OCI-LY7 (cell line): ENCODE results near the gene TSHZ2. TPM values are rescaled to one million over a fixed set of nuclear protein-coding genes. Genes with fewer than 3 reads are reported as not detected.
A peak's percentile ranks its signal among the peaks of the same experiment; 100 is the strongest.

Experiments
- BruUV-seq: library from RNA; stranded (reverse); fragments of 400-500 nt; replicated peaks from 2 replicates; lab custom pipeline; 2021; lab: Mats Ljungman, UMichigan
- CTCF ChIA-PET: fragments of 300-600 bp; sonication (Branson Sonifier 250); formaldehyde crosslinking; loops from one replicate; lab custom pipeline; 2022; ENCODE audit warnings: antibody characterized with exemption; ENCODE audit not compliant: unreplicated experiment; lab: Charles Lee
- POLR2A ChIA-PET: fragments of 300-600 bp; sonication (Branson Sonifier 250); formaldehyde crosslinking; loops from one replicate; lab custom pipeline; 2022; ENCODE audit warnings: antibody characterized with exemption; lab: Charles Lee
- DNase-seq: peaks from one replicate; pipeline ENCODE4 v3.0.0-alpha.2; 2015; ENCODE audit warnings: low spot score
- H2AFZ ChIP-seq: fragments of 200-600 bp; sonication (generic), shearing (Covaris generic); 2 replicates; pipeline ENCODE4 v1.6.1; 2014; ENCODE audit warnings: mild to moderate bottlenecking, antibody characterized with exemption, low read length, moderate library complexity
- H3K27ac ChIP-seq: fragments of 200-600 bp; sonication (generic); 2 replicates; pipeline ENCODE4 v1.5.1; 2014; ENCODE audit warnings: mixed run types, low read depth, mild to moderate bottlenecking, moderate library complexity, low read length, inconsistent platforms; ENCODE audit not compliant: poor library complexity, severe bottlenecking
- H3K36me3 ChIP-seq: fragments of 200-600 bp; sonication (generic); 2 replicates; pipeline ENCODE4 v1.6.1; 2014; ENCODE audit warnings: mild to moderate bottlenecking, antibody characterized with exemption, low read length, moderate library complexity, mixed read lengths; ENCODE audit not compliant: insufficient read depth
- H3K4me1 ChIP-seq: fragments of 200-600 bp; sonication (generic); 2 replicates; pipeline ENCODE4 v1.5.1; 2014; ENCODE audit warnings: mild to moderate bottlenecking, low read length; ENCODE audit not compliant: insufficient read depth, poor library complexity, severe bottlenecking
- H3K4me2 ChIP-seq: fragments of 200-600 bp; sonication (generic); 2 replicates; pipeline ENCODE4 v1.6.1; 2014; ENCODE audit warnings: mild to moderate bottlenecking, low read length
- H3K4me3 ChIP-seq: fragments of 200-600 bp; sonication (generic); 2 replicates; pipeline ENCODE4 v1.5.1; 2014; ENCODE audit warnings: mild to moderate bottlenecking, low read depth, low read length; ENCODE audit not compliant: poor library complexity, severe bottlenecking
- H3K79me2 ChIP-seq: fragments of 200-600 bp; sonication (generic); 2 replicates; pipeline ENCODE4 v1.6.1; 2016; ENCODE audit warnings: low read depth, mild to moderate bottlenecking, low read length, moderate library complexity, mixed read lengths; ENCODE audit not compliant: insufficient read depth
- H3K9me2 ChIP-seq: fragments of 200-600 bp; sonication (generic); 2 replicates; pipeline ENCODE4 v1.6.1; 2016; ENCODE audit warnings: mild to moderate bottlenecking, low read length, mixed read lengths; ENCODE audit not compliant: insufficient read depth
- H3K9me3 ChIP-seq: fragments of 200-600 bp; sonication (generic); 2 replicates; pipeline ENCODE4 v1.6.1; 2014; ENCODE audit warnings: mild to moderate bottlenecking, mixed run types, low read length, mixed read lengths
- H4K20me1 ChIP-seq: fragments of 200-600 bp; sonication (generic); 2 replicates; pipeline ENCODE4 v1.6.1; 2014; ENCODE audit warnings: mild to moderate bottlenecking, antibody characterized with exemption, low read length, moderate library complexity, mixed read lengths; ENCODE audit not compliant: insufficient read depth
- CTCF ChIP-seq: fragments of 200-600 bp; sonication (generic); conservative IDR thresholded peaks from 2 replicates; pipeline ENCODE4 v1.5.1; 2014; ENCODE audit warnings: mild to moderate bottlenecking, antibody characterized with exemption, low read length, moderate library complexity, mixed read lengths
- EZH2phosphoT487 ChIP-seq: fragments of 200-600 bp; sonication (generic); IDR thresholded peaks from 2 replicates; pipeline ENCODE4 v1.6.1; 2018; ENCODE audit warnings: low read depth, borderline replicate concordance, mild to moderate bottlenecking, mixed run types, antibody characterized with exemption, low read length, moderate library complexity, mixed read lengths
- intact Hi-C: fragments of 100-400 bp; cut with micrococcal nuclease; formaldehyde crosslinking; loops from one replicate; pipeline ENCODE4 v1.10.0; 2022; ENCODE audit not compliant: unreplicated experiment
- total RNA-seq, 2 experiments: library from RNA; depleted of rRNA in 1 of 2; stranded (reverse); fragments of >200 nt in 1 of 2; shearing (Covaris generic) in 1 of 2; gene quantifications; 2 replicates each; pipeline ENCODE4 v1.2.3, GENCODE V29; 2014 to 2022

The TSHZ2 gene
- total RNA-seq, 2 experiments from 2014 or later, result not detected

GRCh38 chr20:53028337-53029007, 56.3 kb downstream of the TSHZ2 start:
- POLR2A ChIA-PET, result interaction anchor here (0.5 to 2.3 kb wide), 2 partner anchors 28 to 39 kb away, joined by 4 to 7 read pairs; no protein-coding TSS in a partner anchor
- intact Hi-C loops, result no loop called here

GRCh38 chr20:53030061-53030460, 57.9 kb downstream of the TSHZ2 start:
- peaks cover 20% of the 10 kb centered on the region for H3K4me1 ChIP-seq
- ChIA-PET POLR2A (interaction anchor here (0.7 to 2.3 kb wide), 4 partner anchors 27 to 1010 kb away, joined by 3 to 7 read pairs (median 4); no protein-coding TSS in a partner anchor), CTCF (no interaction called here)
- no peaks in the 10 kb centered on the region for H3K9me3 ChIP-seq
- DNase-seq, result peak; percentile 38
- H3K9me2 ChIP-seq, result no peaks in the 10 kb centered on the region
- H3K4me2 ChIP-seq, result peak overlapping the region; percentile 28
- BruUV-seq, result no TSS peak
- no peaks in the 10 kb centered on the region for H3K36me3 ChIP-seq
- TF ChIP-seq CTCF (peak; percentile 62), EZH2phosphoT487 (no peak)
- no peak overlapping the region for H3K27ac ChIP-seq
- intact Hi-C loops, result no loop called here
- H3K79me2 ChIP-seq, result no peaks in the 10 kb centered on the region
- no peaks in the 10 kb centered on the region for H4K20me1 ChIP-seq
- peak overlapping the region; percentile 59; the same call in 1 of the 2 replicates for H2AFZ ChIP-seq
- H3K4me3 ChIP-seq, result no peak overlapping the region

More at GRCh38 chr20:53028337-53029007, 56.3 kb downstream of the TSHZ2 start:
- H3K4me3 ChIP-seq, result no peak overlapping the region
- no peak overlapping the region for H3K4me2 ChIP-seq
- H3K4me1 ChIP-seq, result peaks cover 13% of the 10 kb centered on the region
- CTCF ChIA-PET, result interaction anchor here (0.5 kb wide), 1 partner anchor 14 kb away, joined by 3 read pairs; no protein-coding TSS in a partner anchor
- no peaks in the 10 kb centered on the region for H3K9me3 ChIP-seq
- H3K36me3 ChIP-seq, result no peaks in the 10 kb centered on the region
- H3K79me2 ChIP-seq, result no peaks in the 10 kb centered on the region
- H3K9me2 ChIP-seq, result no peaks in the 10 kb centered on the region
- no TSS peak for BruUV-seq
- no peak for TF ChIP-seq CTCF
- TF ChIP-seq EZH2phosphoT487, result no peak
- DNase-seq, result no peak
- no peak overlapping the region; the same call in 1 of the 2 replicates for H2AFZ ChIP-seq
- H4K20me1 ChIP-seq, result no peaks in the 10 kb centered on the region
- H3K27ac ChIP-seq, result no peak overlapping the region

DNA sequence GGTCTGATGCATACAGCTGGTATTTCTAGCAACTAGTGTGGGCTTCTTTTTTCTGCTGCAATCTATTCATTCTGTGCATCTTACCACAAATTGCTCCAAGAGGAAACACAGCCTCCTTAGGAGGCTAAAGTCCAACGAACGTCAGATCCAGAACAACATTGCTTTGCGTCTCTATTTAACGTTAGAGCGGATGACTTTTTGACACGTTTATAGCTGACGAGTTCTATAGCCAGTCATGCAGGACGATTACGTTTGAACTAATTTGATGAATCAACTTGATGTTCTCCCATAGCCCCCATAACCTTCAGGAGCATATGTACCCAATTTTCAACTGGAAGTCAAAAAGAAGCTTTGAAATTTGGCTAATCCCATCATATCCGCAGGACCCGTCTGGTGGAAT, 59.9 kb downstream of the TSHZ2 start:
- H3K27ac ChIP-seq, result no peak overlapping the region
- H3K36me3 ChIP-seq, result no peaks in the 10 kb centered on the region
- DNase-seq, result no peak
- H3K4me3 ChIP-seq, result no peak overlapping the region
- no peaks in the 10 kb centered on the region for H3K9me3 ChIP-seq
- no peaks in the 10 kb centered on the region for H3K79me2 ChIP-seq
- H3K4me1 ChIP-seq, result peaks cover 32% of the 10 kb centered on the region
- intact Hi-C loops, result no loop called here
- no peak overlapping the region for H2AFZ ChIP-seq
- no TSS peak for BruUV-seq
- POLR2A ChIA-PET, result interaction anchor here (0.6 to 1.3 kb wide), 2 partner anchors 19 to 125 kb away, joined by 5 to 6 read pairs; no protein-coding TSS in a partner anchor
- TF ChIP-seq EZH2phosphoT487 (no peak), CTCF (no peak)
- no peaks in the 10 kb centered on the region for H4K20me1 ChIP-seq
- H3K9me2 ChIP-seq, result no peaks in the 10 kb centered on the region
- CTCF ChIA-PET, result no interaction called here
- no peak overlapping the region for H3K4me2 ChIP-seq
